Fibroblast of mammary gland (primary cell): ENCODE results near the gene NRN1L.
A peak's percentile ranks its signal among the peaks of the same experiment; 100 is the strongest.

Experiments
- DNase-seq: peaks from one replicate; pipeline ENCODE4 v3.0.0-alpha.2; 2010; ENCODE audit warnings: low read depth
- H3K4me3 ChIP-seq: 2 replicates; pipeline ENCODE4 v1.5.1; 2011; ENCODE audit warnings: low read depth, mild to moderate bottlenecking, low read length, moderate library complexity; ENCODE audit not compliant: control insufficient read depth
- TF ChIP-seq, protein P1 (sequence below): conservative IDR thresholded peaks from 2 replicates; pipeline ENCODE4 v1.5.1; 2011; ENCODE audit warnings: low read depth, low read length, inconsistent platforms; ENCODE audit not compliant: control insufficient read depth, insufficient read depth

NRN1L gene

DNA sequence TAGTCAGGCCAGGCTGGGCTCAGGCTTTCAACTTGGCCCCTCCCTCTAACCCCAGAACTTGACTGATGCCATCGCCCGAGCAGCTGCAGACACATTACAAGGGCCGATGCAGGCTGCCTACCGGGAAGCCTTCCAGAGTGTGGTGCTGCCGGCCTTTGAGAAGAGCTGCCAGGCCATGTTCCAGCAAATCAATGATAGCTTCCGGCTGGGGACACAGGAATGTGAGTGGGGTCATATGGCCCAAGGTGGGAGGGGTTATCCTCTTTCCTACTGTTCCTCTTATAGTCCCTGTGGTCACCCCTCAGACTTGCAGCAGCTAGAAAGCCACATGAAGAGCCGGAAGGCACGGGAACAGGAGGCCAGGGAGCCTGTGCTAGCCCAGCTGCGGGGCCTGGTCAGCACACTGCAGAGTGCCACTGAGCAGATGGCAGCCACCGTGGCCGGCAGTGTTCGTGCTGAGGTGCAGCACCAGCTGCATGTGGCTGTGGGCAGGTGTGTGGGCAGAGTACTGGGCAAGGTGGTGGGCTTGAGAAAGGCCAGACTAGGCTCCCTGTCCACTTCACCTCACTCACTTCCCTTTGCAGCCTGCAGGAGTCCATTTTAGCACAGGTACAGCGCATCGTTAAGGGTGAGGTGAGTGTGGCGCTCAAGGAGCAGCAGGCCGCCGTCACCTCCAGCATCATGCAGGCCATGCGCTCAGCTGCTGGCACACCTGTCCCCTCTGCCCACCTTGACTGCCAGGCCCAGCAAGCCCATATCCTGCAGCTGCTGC, 2.1 kb upstream of the NRN1L start:
- no peak for DNase-seq

DNA sequence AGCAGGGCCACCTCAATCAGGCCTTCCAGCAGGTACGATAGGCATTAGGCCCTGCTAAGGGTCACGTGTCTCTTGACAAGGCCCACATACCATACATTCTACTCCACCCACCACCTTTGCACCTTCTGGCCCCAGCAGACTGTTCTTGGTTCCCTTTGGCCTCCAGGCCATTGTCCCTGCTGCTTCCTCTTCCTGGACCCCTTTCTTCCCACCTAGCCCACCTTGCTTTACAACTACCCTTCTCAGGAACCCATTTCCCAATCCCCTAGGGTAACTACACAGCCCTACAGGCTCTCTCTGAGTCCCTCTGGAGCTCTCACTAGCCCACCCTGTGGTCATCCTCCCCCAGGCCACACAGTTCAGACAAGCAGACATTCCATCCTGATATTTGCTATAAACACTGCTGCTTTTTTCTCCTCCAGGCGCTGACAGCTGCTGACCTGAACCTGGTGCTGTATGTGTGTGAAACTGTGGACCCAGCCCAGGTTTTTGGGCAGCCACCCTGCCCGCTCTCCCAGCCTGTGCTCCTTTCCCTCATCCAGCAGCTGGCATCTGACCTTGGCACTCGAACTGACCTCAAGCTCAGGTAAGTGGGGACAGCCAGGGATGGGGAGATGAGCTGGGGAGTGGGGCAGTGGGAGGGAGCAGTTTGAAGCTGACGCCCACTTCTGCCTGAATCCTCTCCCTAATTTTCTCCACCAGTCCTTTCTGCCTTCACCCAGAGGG, 1.4 kb upstream of the NRN1L start:
- H3K4me3 ChIP-seq, result no peak overlapping the region
- DNase-seq, result no peak
- TF ChIP-seq, protein P1, sequence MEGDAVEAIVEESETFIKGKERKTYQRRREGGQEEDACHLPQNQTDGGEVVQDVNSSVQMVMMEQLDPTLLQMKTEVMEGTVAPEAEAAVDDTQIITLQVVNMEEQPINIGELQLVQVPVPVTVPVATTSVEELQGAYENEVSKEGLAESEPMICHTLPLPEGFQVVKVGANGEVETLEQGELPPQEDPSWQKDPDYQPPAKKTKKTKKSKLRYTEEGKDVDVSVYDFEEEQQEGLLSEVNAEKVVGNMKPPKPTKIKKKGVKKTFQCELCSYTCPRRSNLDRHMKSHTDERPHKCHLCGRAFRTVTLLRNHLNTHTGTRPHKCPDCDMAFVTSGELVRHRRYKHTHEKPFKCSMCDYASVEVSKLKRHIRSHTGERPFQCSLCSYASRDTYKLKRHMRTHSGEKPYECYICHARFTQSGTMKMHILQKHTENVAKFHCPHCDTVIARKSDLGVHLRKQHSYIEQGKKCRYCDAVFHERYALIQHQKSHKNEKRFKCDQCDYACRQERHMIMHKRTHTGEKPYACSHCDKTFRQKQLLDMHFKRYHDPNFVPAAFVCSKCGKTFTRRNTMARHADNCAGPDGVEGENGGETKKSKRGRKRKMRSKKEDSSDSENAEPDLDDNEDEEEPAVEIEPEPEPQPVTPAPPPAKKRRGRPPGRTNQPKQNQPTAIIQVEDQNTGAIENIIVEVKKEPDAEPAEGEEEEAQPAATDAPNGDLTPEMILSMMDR, result no peak

More for the DNA sequence above, 2.1 kb upstream of the NRN1L start:
- TF ChIP-seq, protein P1, result no peak
- H3K4me3 ChIP-seq, result no peak overlapping the region

DNA sequence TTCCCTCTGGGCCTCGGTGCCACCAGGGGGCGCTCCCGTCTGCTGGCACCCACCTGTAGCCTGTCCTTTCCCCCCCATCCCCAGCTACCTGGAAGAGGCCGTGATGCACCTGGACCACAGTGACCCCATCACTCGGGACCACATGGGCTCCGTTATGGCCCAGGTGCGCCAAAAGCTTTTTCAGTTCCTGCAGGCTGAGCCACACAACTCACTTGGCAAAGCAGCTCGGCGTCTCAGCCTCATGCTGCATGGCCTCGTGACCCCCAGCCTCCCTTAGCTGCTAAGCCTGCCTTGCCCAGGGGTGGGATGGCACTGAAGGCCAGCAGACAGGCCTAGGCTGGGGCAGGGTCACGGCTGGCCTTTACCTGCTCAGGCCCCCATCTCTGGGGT, 818 bp upstream of the NRN1L start:
- no peak overlapping the region for H3K4me3 ChIP-seq
- DNase-seq, result peak; percentile 43
- TF ChIP-seq, protein P1, result peak; percentile 79

DNA sequence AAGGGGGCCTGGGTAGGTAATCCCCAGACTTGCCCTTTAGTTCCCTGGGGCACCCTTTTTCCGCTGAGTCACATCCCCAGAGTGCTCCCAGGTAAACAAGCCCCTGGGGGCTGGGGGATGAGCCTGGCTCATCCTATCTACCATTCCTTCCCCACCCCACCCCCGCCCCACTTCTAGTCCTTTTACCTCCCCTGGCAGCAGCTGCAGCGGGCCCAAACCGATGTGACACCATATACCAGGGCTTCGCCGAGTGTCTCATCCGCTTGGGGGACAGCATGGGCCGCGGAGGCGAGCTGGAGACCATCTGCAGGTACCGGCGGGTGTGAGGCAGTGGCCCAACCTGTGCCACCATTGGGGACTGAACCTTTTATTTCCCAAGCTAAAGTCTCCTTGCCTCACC, 860 bp downstream of the NRN1L start:
- no peak overlapping the region for H3K4me3 ChIP-seq
- TF ChIP-seq, protein P1, result no peak
- no peak for DNase-seq

DNA sequence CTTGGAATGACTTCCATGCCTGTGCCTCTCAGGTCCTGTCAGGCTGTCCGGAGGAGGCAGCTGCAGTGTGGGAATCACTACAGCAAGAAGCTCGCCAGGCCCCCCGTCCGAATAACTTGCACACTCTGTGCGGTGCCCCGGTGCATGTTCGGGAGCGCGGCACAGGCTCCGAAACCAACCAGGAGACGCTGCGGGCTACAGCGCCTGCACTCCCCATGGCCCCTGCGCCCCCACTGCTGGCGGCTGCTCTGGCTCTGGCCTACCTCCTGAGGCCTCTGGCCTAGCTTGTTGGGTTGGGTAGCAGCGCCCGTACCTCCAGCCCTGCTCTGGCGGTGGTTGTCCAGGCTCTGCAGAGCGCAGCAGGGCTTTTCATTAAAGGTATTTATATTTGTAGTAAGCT, 1.3 kb downstream of the NRN1L start:
- H3K4me3 ChIP-seq, result no peak overlapping the region
- TF ChIP-seq, protein P1, result no peak
- DNase-seq, result no peak

DNA sequence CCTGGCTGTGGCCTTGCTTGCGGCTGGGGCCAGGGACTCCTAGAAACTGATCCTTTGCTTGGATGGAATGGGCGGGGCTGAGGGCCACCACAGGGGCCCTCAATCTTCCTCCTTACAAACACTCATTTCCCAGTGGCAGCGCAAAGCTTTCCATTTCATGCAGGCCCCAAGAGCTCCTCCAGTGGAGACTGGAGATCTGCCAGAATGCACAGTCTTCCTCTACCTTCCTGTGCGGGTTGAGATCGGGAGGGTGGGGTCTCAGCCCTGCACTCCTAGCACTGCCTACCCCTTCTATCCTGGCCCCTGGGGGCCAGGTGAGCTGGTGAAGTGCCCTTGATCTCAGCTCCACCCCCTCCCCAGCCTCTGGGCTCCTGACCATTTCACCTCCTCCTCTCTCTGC, 1.7 kb downstream of the NRN1L start:
- H3K4me3 ChIP-seq, result no peak overlapping the region
- DNase-seq, result no peak
- TF ChIP-seq, protein P1, result no peak
